CD14-positive monocyte (primary cell): ENCODE data around the gene SLC1A2. TPM values are rescaled to one million over a fixed set of nuclear protein-coding genes. Genes with fewer than 3 reads are reported as not detected.
A peak's percentile ranks its signal among the peaks of the same experiment; 100 is the strongest.

Experiments
- DNase-seq, 3 donors: peaks; one replicate each; pipeline ENCODE4 v3.0.0-alpha.2; 2011 to 2022
- H2AFZ ChIP-seq: 2 replicates; pipeline ENCODE4 v1.6.0; 2012; ENCODE audit warnings: mild to moderate bottlenecking, low read depth, low read length, inconsistent platforms; ENCODE audit not compliant: insufficient read depth, poor library complexity, severe bottlenecking
- H3K27ac ChIP-seq, 2 donors: 1 replicate in 1 of 2; 2 replicates in 1 of 2; pipeline ENCODE4 v1.5.1; 2012 to 2013; ENCODE audit warnings: low read length in 2 of 2, control low read depth in 1 of 2, inconsistent platforms in 1 of 2, low read depth in 1 of 2, mild to moderate bottlenecking in 1 of 2
- H3K27me3 ChIP-seq, 2 donors: one replicate each; pipeline versions ENCODE4 v1.6.0 to v1.6.1; 2011 to 2013; ENCODE audit warnings: low read length in 2 of 2; ENCODE audit not compliant: control insufficient read depth in 2 of 2, insufficient read depth in 2 of 2
- H3K36me3 ChIP-seq, 2 donors: replicated peaks in 1 of 2; 1 replicate in 1 of 2; 2 replicates in 1 of 2; pipeline versions ENCODE4 v1.5.1 to v1.6.1; 2012 to 2013; ENCODE audit warnings: low read length in 2 of 2, control low read depth in 1 of 2, inconsistent platforms in 1 of 2, mild to moderate bottlenecking in 1 of 2; ENCODE audit not compliant: insufficient read depth in 2 of 2, control insufficient read depth in 1 of 2
- H3K4me1 ChIP-seq, 2 donors: 1 replicate in 1 of 2; 2 replicates in 1 of 2; pipeline versions ENCODE4 v1.5.1 to v1.6.1; 2012 to 2013; ENCODE audit warnings: low read length in 2 of 2, control low read depth in 1 of 2, inconsistent platforms in 1 of 2, mild to moderate bottlenecking in 1 of 2, moderate library complexity in 1 of 2; ENCODE audit not compliant: insufficient read depth in 2 of 2, control insufficient read depth in 1 of 2
- H3K4me2 ChIP-seq: replicated peaks from 2 replicates; pipeline ENCODE3; 2012; ENCODE audit warnings: low read length, moderate library complexity, mild to moderate bottlenecking; ENCODE audit not compliant: poor library complexity, severe bottlenecking; ENCODE audit errors: extremely low read depth
- H3K4me3 ChIP-seq, 3 experiments: fragments of 200-600 bp in 1 of 3; sonication (generic) in 1 of 3; replicated peaks in 1 of 3; 1 replicate in 2 of 3; 2 replicates in 1 of 3; pipeline ENCODE4 v1.5.1; 2011 to 2013; ENCODE audit warnings: low read length in 3 of 3, mild to moderate bottlenecking in 3 of 3, control low read depth in 2 of 3, low read depth in 2 of 3, inconsistent platforms in 1 of 3, moderate library complexity in 1 of 3
- H3K79me2 ChIP-seq: 2 replicates; pipeline ENCODE4 v1.6.0; 2012; ENCODE audit warnings: mild to moderate bottlenecking, control low read depth, inconsistent platforms, low read length, moderate library complexity; ENCODE audit not compliant: insufficient read depth
- H3K9ac ChIP-seq: 2 replicates; pipeline ENCODE4 v1.6.0; 2017; ENCODE audit warnings: low read length, mild to moderate bottlenecking; ENCODE audit not compliant: insufficient read depth, poor library complexity, severe bottlenecking
- H3K9me3 ChIP-seq, 2 donors: replicated peaks in 1 of 2; 1 replicate in 1 of 2; 2 replicates in 1 of 2; pipeline versions ENCODE4 v1.5.1 to v1.6.1; 2012 to 2013; ENCODE audit warnings: low read length in 2 of 2, control low read depth in 1 of 2; ENCODE audit not compliant: control insufficient read depth in 1 of 2, insufficient read depth in 1 of 2
- H4K20me1 ChIP-seq: 2 replicates; pipeline ENCODE4 v1.6.0; 2012; ENCODE audit warnings: mild to moderate bottlenecking, low read length, control low read depth, moderate library complexity; ENCODE audit not compliant: insufficient read depth
- H3K27ac Mint-ChIP-seq, 7 donors: one replicate each; pipeline ENCODE4 v1.8.0; 2020; ENCODE audit warnings: mild to moderate bottlenecking in 7 of 7, mixed read lengths in 7 of 7, moderate library complexity in 6 of 7, inconsistent platforms in 2 of 7
- H3K27me3 Mint-ChIP-seq, 3 donors: one replicate each; pipeline ENCODE4 v1.8.0; 2021 to 2022; ENCODE audit warnings: low read depth in 3 of 3, mild to moderate bottlenecking in 3 of 3, mixed read lengths in 3 of 3, moderate library complexity in 3 of 3, inconsistent platforms in 1 of 3
- H3K36me3 Mint-ChIP-seq, 2 donors: one replicate each; pipeline ENCODE4 v1.8.0; 2020; ENCODE audit warnings: mixed read lengths in 2 of 2, inconsistent platforms in 1 of 2, mild to moderate bottlenecking in 1 of 2
- H3K4me1 Mint-ChIP-seq: one replicate; pipeline ENCODE4 v1.8.0; 2020; ENCODE audit warnings: mild to moderate bottlenecking, mixed read lengths
- H3K4me3 Mint-ChIP-seq, 2 donors: one replicate each; pipeline ENCODE4 v1.8.0; 2020; ENCODE audit warnings: mild to moderate bottlenecking in 2 of 2, mixed read lengths in 2 of 2, moderate library complexity in 1 of 2
- H3K9me3 Mint-ChIP-seq, 7 donors: one replicate each; pipeline ENCODE4 v1.8.0; 2020 to 2022; ENCODE audit warnings: mixed read lengths in 7 of 7, mild to moderate bottlenecking in 6 of 7, moderate library complexity in 6 of 7, inconsistent platforms in 2 of 7
- WGBS: methylation state at CpG from one replicate; pipeline ENCODE4 v1.1.5; 2013; ENCODE audit warnings: missing lambda C conversion rate; ENCODE audit not compliant: insufficient coverage; 5-methylcytosine and 5-hydroxymethylcytosine counted together
- intact Hi-C, 2 donors: fragments of 100-400 bp; cut with micrococcal nuclease; formaldehyde crosslinking; loops; one replicate each; pipeline versions ENCODE4 v1.15.0 to v1.15.1; 2023
- polyA plus RNA-seq, 3 donors: library from polyadenylated mRNA; depleted of rRNA in 1 of 3; unstranded in 2 of 3; stranded (reverse) in 1 of 3; fragments of 300-500 nt in 2 of 3; fragments of >200 nt in 1 of 3; fragmentation: Illumina TruSeq in 2 of 3; gene quantifications; 1 replicate in 2 of 3; 2 replicates in 1 of 3; pipeline ENCODE4 v1.2.3, GENCODE V29; 2012 to 2021
- TF ChIP-seq, protein P1 (sequence below): fragments of 200-600 bp; IDR thresholded peaks from one replicate; pipeline ENCODE4 v1.8.0; 2022; ENCODE audit warnings: antibody characterized with exemption, mild to moderate bottlenecking

SLC1A2 gene
- polyA plus RNA-seq, 3 donors: 0.07 TPM; not detected in 2

DNA sequence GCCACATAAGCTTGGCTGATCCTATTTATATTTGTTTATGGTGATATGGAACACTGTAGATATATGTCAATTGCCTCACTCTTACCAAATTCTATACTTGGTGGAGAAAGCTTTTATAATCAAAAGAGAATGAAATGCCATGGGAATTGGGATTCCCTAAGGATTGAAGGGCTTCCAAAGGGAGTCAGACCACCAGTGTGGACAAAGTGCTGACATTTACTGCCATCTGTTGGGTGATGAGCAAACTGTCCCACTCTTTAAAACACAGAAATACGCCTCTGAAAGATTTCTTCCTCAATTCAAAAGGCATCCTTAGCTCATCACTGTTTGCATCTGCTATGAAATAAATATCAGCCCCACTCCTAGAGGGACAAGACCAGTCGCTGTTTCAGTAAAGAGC, 7.1 kb downstream of the SLC1A2 start:
- Mint-ChIP-seq H3K9me3 (no peaks in the 10 kb centered on the region), H3K4me1 (no peaks in the 10 kb centered on the region), H3K27ac (no peak overlapping the region), H3K36me3 (no peaks in the 10 kb centered on the region), H3K27me3 (peaks cover 34 to 61% (median 43%) of the 10 kb centered on the region in 3 donors), H3K4me3 (no peak overlapping the region)
- Histone ChIP-seq H3K27ac (no peak overlapping the region), H3K9me3 (peaks cover 0 to 3% of the 10 kb centered on the region in 2 donors), H3K4me2 (no peak overlapping the region), H2AFZ (no peak overlapping the region), H3K79me2 (no peaks in the 10 kb centered on the region), H4K20me1 (no peaks in the 10 kb centered on the region), H3K36me3 (no peaks in the 10 kb centered on the region), H3K4me3 (no peak overlapping the region), H3K27me3 (peaks cover 40 to 50% of the 10 kb centered on the region in 2 donors), H3K4me1 (no peaks in the 10 kb centered on the region), H3K9ac (no peak overlapping the region)
- intact Hi-C loops: no loop called here
- 75% methylated on average over 2 of the region's 2 CpGs for WGBS
- no peak for DNase-seq
- TF ChIP-seq, protein P1, sequence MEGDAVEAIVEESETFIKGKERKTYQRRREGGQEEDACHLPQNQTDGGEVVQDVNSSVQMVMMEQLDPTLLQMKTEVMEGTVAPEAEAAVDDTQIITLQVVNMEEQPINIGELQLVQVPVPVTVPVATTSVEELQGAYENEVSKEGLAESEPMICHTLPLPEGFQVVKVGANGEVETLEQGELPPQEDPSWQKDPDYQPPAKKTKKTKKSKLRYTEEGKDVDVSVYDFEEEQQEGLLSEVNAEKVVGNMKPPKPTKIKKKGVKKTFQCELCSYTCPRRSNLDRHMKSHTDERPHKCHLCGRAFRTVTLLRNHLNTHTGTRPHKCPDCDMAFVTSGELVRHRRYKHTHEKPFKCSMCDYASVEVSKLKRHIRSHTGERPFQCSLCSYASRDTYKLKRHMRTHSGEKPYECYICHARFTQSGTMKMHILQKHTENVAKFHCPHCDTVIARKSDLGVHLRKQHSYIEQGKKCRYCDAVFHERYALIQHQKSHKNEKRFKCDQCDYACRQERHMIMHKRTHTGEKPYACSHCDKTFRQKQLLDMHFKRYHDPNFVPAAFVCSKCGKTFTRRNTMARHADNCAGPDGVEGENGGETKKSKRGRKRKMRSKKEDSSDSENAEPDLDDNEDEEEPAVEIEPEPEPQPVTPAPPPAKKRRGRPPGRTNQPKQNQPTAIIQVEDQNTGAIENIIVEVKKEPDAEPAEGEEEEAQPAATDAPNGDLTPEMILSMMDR: peak; percentile 43

DNA sequence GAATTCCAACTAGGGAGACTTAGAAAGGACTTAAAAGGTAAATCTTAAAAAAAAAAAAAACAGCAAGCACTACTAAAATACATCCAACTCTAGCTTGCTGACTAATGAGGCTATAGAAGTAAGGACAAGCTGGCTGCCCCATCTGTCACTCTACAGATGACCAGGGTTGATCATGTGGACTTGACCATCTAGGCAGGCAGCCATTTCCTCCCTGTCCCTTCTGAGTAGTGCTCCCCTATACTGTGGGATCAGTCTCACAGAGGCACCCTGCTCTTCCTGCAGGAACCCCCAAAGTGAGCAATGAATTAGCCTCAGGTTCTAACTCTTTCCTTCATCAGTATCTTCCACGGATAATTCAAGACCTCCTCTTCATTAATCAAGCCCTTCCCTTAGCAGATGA, 12.3 kb downstream of the SLC1A2 start:
- no peak overlapping the region for H2AFZ ChIP-seq
- DNase-seq: no peak
- H3K27ac Mint-ChIP-seq: no peak overlapping the region
- no peak overlapping the region for H3K4me3 ChIP-seq
- 100% methylated on average over 1 of the region's 1 CpG for WGBS
- H3K9ac ChIP-seq: no peak overlapping the region
- H3K4me1 Mint-ChIP-seq: peaks cover 2% of the 10 kb centered on the region
- no peaks in the 10 kb centered on the region for H3K36me3 ChIP-seq
- H3K27me3 ChIP-seq: peaks cover 10 to 14% of the 10 kb centered on the region in 2 donors
- H3K27me3 Mint-ChIP-seq: peaks cover 2 to 16% (median 14%) of the 10 kb centered on the region in 3 donors
- TF ChIP-seq, protein P1: no peak
- no peak overlapping the region for H3K27ac ChIP-seq
- H3K4me1 ChIP-seq: no peaks in the 10 kb centered on the region
- no peaks in the 10 kb centered on the region for H3K9me3 ChIP-seq
- no peak overlapping the region for H3K4me3 Mint-ChIP-seq
- H3K36me3 Mint-ChIP-seq: no peaks in the 10 kb centered on the region
- no peaks in the 10 kb centered on the region for H3K79me2 ChIP-seq
- intact Hi-C loops: loop anchor here in 1 of 2 donors (10.0 kb wide), 1 partner anchor 822 kb away; no protein-coding TSS in a partner anchor
- no peaks in the 10 kb centered on the region for H3K9me3 Mint-ChIP-seq
- no peak overlapping the region for H3K4me2 ChIP-seq
- no peaks in the 10 kb centered on the region for H4K20me1 ChIP-seq
